HCT116 (cell line): ENCODE measurements around the gene PCARE. TPM values are rescaled to one million over a fixed set of nuclear protein-coding genes. Genes with fewer than 3 reads are reported as not detected.

Source experiments
- ATAC-seq: fragments of 200-7000 bp; cut with Tn5 transposase; 2 replicates; pipeline ENCODE4 v1.9.1; 2020; ENCODE audit warnings: mild to moderate bottlenecking, moderate library complexity
- BruUV-seq: library from RNA; stranded (reverse); fragments of 400-500 nt; replicated peaks from 2 replicates; lab custom pipeline; 2021; lab: Mats Ljungman, UMichigan
- CTCF ChIA-PET: fragments of 300-600 bp; sonication (Branson Sonifier 250); formaldehyde crosslinking; loops from one replicate; lab custom pipeline; 2021; ENCODE audit warnings: antibody characterized with exemption; lab: Charles Lee
- POLR2A ChIA-PET: fragments of 300-600, 350-600 bp; sonication (Branson Sonifier 250); formaldehyde crosslinking; loops from one replicate; lab custom pipeline; 2021; ENCODE audit warnings: antibody characterized with exemption; lab: Charles Lee
- RAD21 ChIA-PET, 2 experiments: fragments of 300-600 bp; sonication (Branson Sonifier 250); formaldehyde crosslinking; loops; one replicate each; lab custom pipeline; 2023; ENCODE audit warnings: low total read pairs in 2 of 2; ENCODE audit not compliant: uncharacterized antibody in 2 of 2, unreplicated experiment in 2 of 2, low non-redundant PET in 1 of 2; lab: Charles Lee
- DNase-seq: peaks from one replicate; pipeline ENCODE4 v3.0.0-alpha.2; 2010; ENCODE audit warnings: low read depth, low spot score
- H2AFZ ChIP-seq: fragments of 200-600 bp; shearing (Covaris generic), sonication (generic); 2 replicates; pipeline ENCODE4 v1.6.1; 2017; ENCODE audit warnings: low read depth, mixed run types, mixed read lengths, antibody characterized with exemption, low read length; ENCODE audit not compliant: poor library complexity, severe bottlenecking
- H3K27ac ChIP-seq: 2 replicates; pipeline ENCODE4 v1.5.1; 2012; ENCODE audit warnings: low read depth, low read length
- H3K27me3 ChIP-seq: fragments of 200-600 bp; sonication (generic); 2 replicates; pipeline ENCODE4 v1.6.1; 2016; ENCODE audit warnings: mixed run types, low read length, mixed read lengths; ENCODE audit not compliant: insufficient read depth
- H3K36me3 ChIP-seq, 2 experiments: fragments of 200-500 bp in 1 of 2; fragments of 200-600 bp in 1 of 2; sonication (Bioruptor generic) in 1 of 2; sonication (generic) in 1 of 2; 2 replicates each; pipeline versions ENCODE4 v1.5.1 to v1.6.1; 2014 to 2016; ENCODE audit warnings: low read length in 2 of 2, inconsistent platforms in 1 of 2, mixed read lengths in 1 of 2, mixed run types in 1 of 2; ENCODE audit not compliant: insufficient read depth in 2 of 2, control insufficient read depth in 1 of 2
- H3K4me1 ChIP-seq, 2 experiments: fragments of 200-600 bp in 1 of 2; sonication (generic) in 1 of 2; 2 replicates each; pipeline versions ENCODE4 v1.5.1 to v1.6.1; 2012 to 2017; ENCODE audit warnings: low read length in 2 of 2, inconsistent platforms in 1 of 2, mild to moderate bottlenecking in 1 of 2, mixed read lengths in 1 of 2, mixed run types in 1 of 2, moderate library complexity in 1 of 2; ENCODE audit not compliant: insufficient read depth in 2 of 2, control insufficient read depth in 1 of 2
- H3K4me2 ChIP-seq: fragments of 200-600 bp; sonication (generic); 2 replicates; pipeline ENCODE4 v1.6.1; 2017; ENCODE audit warnings: mixed run types, low read length, mixed read lengths
- H3K4me3 ChIP-seq, 2 experiments: fragments of 200-600 bp in 1 of 2; sonication (generic) in 1 of 2; replicated peaks in 1 of 2; 2 replicates each; pipeline ENCODE4 v1.5.1; 2011 to 2016; ENCODE audit warnings: low read length in 2 of 2, control low read depth in 1 of 2, low read depth in 1 of 2, mild to moderate bottlenecking in 1 of 2, mixed read lengths in 1 of 2, mixed run types in 1 of 2
- H3K79me2 ChIP-seq: fragments of 200-600 bp; sonication (generic); 2 replicates; pipeline ENCODE4 v1.6.1; 2017; ENCODE audit warnings: mild to moderate bottlenecking, mixed run types, low read length, moderate library complexity, mixed read lengths; ENCODE audit not compliant: insufficient read depth
- H3K9ac ChIP-seq: fragments of 200-600 bp; sonication (generic); 2 replicates; pipeline ENCODE4 v1.6.1; 2016; ENCODE audit warnings: low read length, mixed read lengths
- H3K9me2 ChIP-seq: fragments of 200-600 bp; sonication (generic), shearing (Covaris generic); 2 replicates; pipeline ENCODE4 v1.6.1; 2017; ENCODE audit warnings: mixed run types, mild to moderate bottlenecking, moderate library complexity; ENCODE audit not compliant: insufficient read depth
- H3K9me3 ChIP-seq, 2 experiments: fragments of 200-500 bp in 1 of 2; fragments of 200-600 bp in 1 of 2; sonication (Bioruptor generic) in 1 of 2; sonication (generic) in 1 of 2; 2 replicates each; pipeline ENCODE4 v1.6.1; 2014 to 2017; ENCODE audit warnings: low read length in 2 of 2, mixed read lengths in 2 of 2, inconsistent platforms in 1 of 2, low read depth in 1 of 2, mild to moderate bottlenecking in 1 of 2, mixed run types in 1 of 2, moderate library complexity in 1 of 2; ENCODE audit not compliant: control insufficient read depth in 1 of 2, insufficient read depth in 1 of 2
- H4K20me1 ChIP-seq: fragments of 200-600 bp; sonication (generic), shearing (Covaris generic); 2 replicates; pipeline ENCODE4 v1.6.1; 2017; ENCODE audit warnings: mixed run types, mild to moderate bottlenecking, moderate library complexity; ENCODE audit not compliant: insufficient read depth
- CBX3 ChIP-seq: IDR thresholded peaks from 2 replicates; pipeline ENCODE4 v1.6.1; 2012; ENCODE audit warnings: low read depth
- CEBPB ChIP-seq: IDR thresholded peaks from 2 replicates; pipeline ENCODE4 v1.6.1; 2012; ENCODE audit warnings: low read depth
- CTCF ChIP-seq, 3 experiments: fragments of 200-600 bp in 1 of 3; sonication (generic) in 1 of 3; IDR thresholded peaks in 2 of 3; conservative IDR thresholded peaks in 1 of 3; 2 replicates each; pipeline ENCODE4 v1.5.1; 2012 to 2017; ENCODE audit warnings: low read depth in 2 of 3, low read length in 2 of 3, antibody characterized with exemption in 1 of 3, borderline replicate concordance in 1 of 3, control low read depth in 1 of 3, mild to moderate bottlenecking in 1 of 3, mixed read lengths in 1 of 3, mixed run types in 1 of 3, moderate library complexity in 1 of 3; ENCODE audit not compliant: insufficient read depth in 1 of 3
- EZH2 ChIP-seq: fragments of 200-600 bp; sonication (generic); IDR thresholded peaks from 2 replicates; pipeline ENCODE4 v1.6.1; 2017; ENCODE audit warnings: antibody characterized with exemption, mixed run types
- EZH2phosphoT487 ChIP-seq: fragments of 200-600 bp; IDR thresholded peaks from 2 replicates; pipeline ENCODE4 v1.6.1; 2018; ENCODE audit warnings: antibody characterized with exemption, borderline replicate concordance
- JUND ChIP-seq: IDR thresholded peaks from 2 replicates; pipeline ENCODE4 v1.6.1; 2012
- RAD21 ChIP-seq: IDR thresholded peaks from 2 replicates; pipeline ENCODE4 v1.6.1; 2012; ENCODE audit warnings: low read depth, mild to moderate bottlenecking
- REST ChIP-seq: IDR thresholded peaks from 2 replicates; pipeline ENCODE4 v1.6.1; 2012; ENCODE audit warnings: low read depth
- TCF7L2 ChIP-seq: IDR thresholded peaks from 2 replicates; pipeline ENCODE4 v1.7.0; 2011; ENCODE audit warnings: borderline replicate concordance, inconsistent platforms; ENCODE audit not compliant: insufficient read depth, insufficient read length; ENCODE audit errors: extremely low read depth
- YY1 ChIP-seq: IDR thresholded peaks from 2 replicates; pipeline ENCODE4 v1.6.1; 2011; ENCODE audit warnings: low read length, low read depth, moderate library complexity, mild to moderate bottlenecking; ENCODE audit not compliant: insufficient replicate concordance; ENCODE audit errors: extremely low read depth
- intact Hi-C: fragments of 100-400 bp; cut with micrococcal nuclease; formaldehyde crosslinking; loops from 2 replicates; pipeline ENCODE4 v1.10.0; 2022
- total RNA-seq: library from RNA; stranded (reverse); gene quantifications from one replicate; pipeline ENCODE4 v1.2.1, GENCODE V29; 2021; ENCODE audit not compliant: unreplicated experiment

The PCARE gene
- total RNA-seq, 1 experiment from 2014 or later, result not detected

GRCh38 chr2:29082804-29083495 is 8.6 kb upstream of the PCARE start:
- Histone ChIP-seq H3K4me1 (no peaks in the 10 kb centered on the region), H2AFZ (no peak overlapping the region), H3K9me2 (no peaks in the 10 kb centered on the region), H3K4me2 (no peak overlapping the region), H3K79me2 (no peaks in the 10 kb centered on the region), H3K27me3 (no peaks in the 10 kb centered on the region), H3K9ac (no peak overlapping the region), H3K27ac (no peak overlapping the region), H3K9me3 (peaks cover 0 to 8% of the 10 kb centered on the region in 2 experiments; a peak in 3 of 4 replicates), H3K4me3 (no peak overlapping the region), H3K36me3 (no peaks in the 10 kb centered on the region), H4K20me1 (no peaks in the 10 kb centered on the region)
- ChIA-PET POLR2A (no interaction called here), RAD21 (no interaction called here), CTCF (no interaction called here)
- no TSS peak for BruUV-seq
- ATAC-seq (no peak), DNase-seq (no peak)
- intact Hi-C loops, result no loop called here
- TF ChIP-seq CEBPB, result no peak
- TF ChIP-seq TCF7L2, result no peak

GRCh38 chr2:29080886-29081743 is 6.8 kb upstream of the PCARE start:
- Histone ChIP-seq H3K4me3 (no peak overlapping the region), H3K4me2 (no peak overlapping the region), H3K9me2 (no peaks in the 10 kb centered on the region), H3K79me2 (no peaks in the 10 kb centered on the region), H3K27ac (no peak overlapping the region), H3K9ac (no peak overlapping the region), H2AFZ (no peak overlapping the region), H4K20me1 (no peaks in the 10 kb centered on the region), H3K27me3 (no peaks in the 10 kb centered on the region), H3K36me3 (no peaks in the 10 kb centered on the region), H3K4me1 (no peaks in the 10 kb centered on the region), H3K9me3 (peaks cover 0 to 8% of the 10 kb centered on the region in 2 experiments; a peak in 3 of 4 replicates)
- no peak for DNase-seq
- CTCF ChIA-PET, result no interaction called here
- no TSS peak for BruUV-seq
- RAD21 ChIA-PET, result no interaction called here
- intact Hi-C loops, result no loop called here
- POLR2A ChIA-PET, result no interaction called here
- peak; percentile 20; the same call in 1 of the 2 replicates for ATAC-seq
- no peak for TF ChIP-seq JUND
- no peak for TF ChIP-seq YY1
- no peak for TF ChIP-seq CTCF (IDR thresholded peaks at IDR 0.05 in 2 of 3, conservative IDR thresholded peaks at IDR 0.05 in 1 of 3; ENCODE audit: borderline replicate concordance in 1 of 3, insufficient read depth in 1 of 3, low read depth in 2 of 3, low read length in 2 of 3)
- no peak for TF ChIP-seq EZH2phosphoT487
- TF ChIP-seq EZH2, result no peak
- no peak for TF ChIP-seq REST
- no peak for TF ChIP-seq RAD21
- TF ChIP-seq CBX3, result no peak
